ENCODE measurements around the gene MUC5AC. TPM values are rescaled to one million over a fixed set of nuclear protein-coding genes. Genes with fewer than 3 reads are reported as not detected.
"Not testable (repeated sequence)": the region's sequence is repeated elsewhere in the genome, so short reads cannot be mapped to it uniquely, and the experiment has no call there.

Gene MUC5AC
- under 0.01 TPM for total RNA-seq

GRCh38 chr11:1157645-1158591 lies at the start of gene MUC5AC:
MUC5AC (plus strand) TSS chr11:1157953; CDS start chr11:1158000, 47 bp downstream.
- DNase-seq (ENCODE audit: low read depth in 2 of 3, low spot score in 2 of 3) = no peak

- no peak for DNase-seq (ENCODE audit: low read depth in 2 of 3, low spot score in 2 of 3)
Observed at GRCh38 chr11:1108246-1108900, 49.4 kb upstream of the MUC5AC start.

GRCh38 chr11:1109101-1109917 lies 48.4 kb upstream of the MUC5AC start:
- no peak for DNase-seq (ENCODE audit: low read depth in 2 of 3, low spot score in 2 of 3)

GRCh38 chr11:1109918-1110705 lies 47.6 kb upstream of the MUC5AC start:
- no peak for DNase-seq (ENCODE audit: low read depth in 2 of 3, low spot score in 2 of 3)

- DNase-seq (ENCODE audit: low read depth in 2 of 3, low spot score in 2 of 3) = no peak
Observed at GRCh38 chr11:1111545-1112212, 46.1 kb upstream of the MUC5AC start.

GRCh38 chr11:1112351-1113191 lies 45.2 kb upstream of the MUC5AC start:
- DNase-seq (ENCODE audit: low read depth in 2 of 3, low spot score in 2 of 3) = no peak

GRCh38 chr11:1113405-1114201 lies 44.1 kb upstream of the MUC5AC start:
- no peak for DNase-seq (ENCODE audit: low read depth in 2 of 3, low spot score in 2 of 3)

GRCh38 chr11:1115292-1115691 lies 42.5 kb upstream of the MUC5AC start:
- not testable (repeated sequence) for DNase-seq (ENCODE audit: low read depth in 2 of 3, low spot score in 2 of 3)

GRCh38 chr11:1116104-1116503 lies 41.6 kb upstream of the MUC5AC start:
- no peak for DNase-seq (ENCODE audit: low read depth in 2 of 3, low spot score in 2 of 3)

- no peak for DNase-seq (ENCODE audit: low read depth in 2 of 3, low spot score in 2 of 3)
Observed at GRCh38 chr11:1116666-1117390, 40.9 kb upstream of the MUC5AC start.

GRCh38 chr11:1117992-1118391 lies 39.8 kb upstream of the MUC5AC start:
- DNase-seq (ENCODE audit: low read depth in 2 of 3, low spot score in 2 of 3) = no peak

GRCh38 chr11:1118755-1119603 lies 38.8 kb upstream of the MUC5AC start:
- DNase-seq (ENCODE audit: low read depth in 2 of 3, low spot score in 2 of 3) = no peak

GRCh38 chr11:1119604-1120146 lies 38.1 kb upstream of the MUC5AC start:
- DNase-seq (ENCODE audit: low read depth in 2 of 3, low spot score in 2 of 3) = no peak

GRCh38 chr11:1120532-1121330 lies 37.0 kb upstream of the MUC5AC start:
- DNase-seq (ENCODE audit: low read depth in 2 of 3, low spot score in 2 of 3) = no peak

GRCh38 chr11:1121331-1121812 lies 36.4 kb upstream of the MUC5AC start:
- DNase-seq (ENCODE audit: low read depth in 2 of 3, low spot score in 2 of 3) = no peak

All from hematopoietic multipotent progenitor cell (in vitro differentiated cells).